GM12878 (cell line): ENCODE measurements around the gene NOC2L. TPM values are rescaled to one million over a fixed set of nuclear protein-coding genes. Genes with fewer than 3 reads are reported as not detected.

Experiments
- ATAC-seq: fragments of 200-7000 bp; cut with Tn5 transposase; 3 replicates; pipeline ENCODE4 v1.9.1; 2020; ENCODE audit warnings: mild to moderate bottlenecking, moderate library complexity
- BruUV-seq: library from RNA; stranded (reverse); fragments of 400-500 nt; replicated peaks from 2 replicates; lab custom pipeline; 2021; lab: Mats Ljungman, UMichigan
- CTCF ChIA-PET: fragments of 300-600 bp; sonication (Branson Sonifier 250); formaldehyde crosslinking; extraction: SDS; loops from one replicate; lab custom pipeline; 2021; ENCODE audit warnings: inconsistent platforms; lab: Yijun Ruan, JAX
- POLR2A ChIA-PET: fragments of 350-600 bp; formaldehyde crosslinking; extraction: SDS; loops from one replicate; lab custom pipeline; 2021; ENCODE audit warnings: inconsistent platforms; lab: Charles Lee
- RAD21 ChIA-PET: fragments of 300-600 bp; sonication (Branson Sonifier 250); formaldehyde crosslinking; loops from one replicate; lab custom pipeline; 2023; ENCODE audit warnings: antibody characterized with exemption; ENCODE audit not compliant: unreplicated experiment; lab: Charles Lee
- SMC1A ChIA-PET: fragments of 300-600 bp; sonication (Branson Sonifier 250); formaldehyde crosslinking; loops from one replicate; lab custom pipeline; 2023; ENCODE audit not compliant: unreplicated experiment, uncharacterized antibody; lab: Charles Lee
- DNase-seq: peaks from one replicate; pipeline ENCODE4 v3.0.0-alpha.2; 2011; ENCODE audit warnings: low read depth, low spot score
- FAIRE-seq: peaks from 3 replicates; lab custom pipeline; 2011; peaks lifted over from hg19 to GRCh38; lab: Jason Lieb, UNC
- H2AFZ ChIP-seq: 2 replicates; pipeline ENCODE4 v1.6.0; 2011; ENCODE audit warnings: low read depth, low read length, control low read depth; ENCODE audit not compliant: control insufficient read depth
- H3K27ac ChIP-seq: 2 replicates; pipeline ENCODE4 v1.5.1; 2011; ENCODE audit warnings: control low read depth; ENCODE audit not compliant: control insufficient read depth, insufficient read depth
- H3K27me3 ChIP-seq, 2 experiments: replicated peaks in 1 of 2; 2 replicates each; pipeline versions ENCODE4 v1.6.0 to v1.6.1; 2011; ENCODE audit warnings: low read length in 1 of 2; ENCODE audit not compliant: control insufficient read depth in 2 of 2, insufficient read depth in 2 of 2
- H3K36me3 ChIP-seq, 2 experiments: 2 replicates each; pipeline ENCODE4 v1.5.1; 2011; ENCODE audit warnings: low read length in 1 of 2; ENCODE audit not compliant: control insufficient read depth in 2 of 2, insufficient read depth in 2 of 2
- H3K4me1 ChIP-seq: 2 replicates; pipeline ENCODE4 v1.6.1; 2011; ENCODE audit warnings: mild to moderate bottlenecking, low read length, moderate library complexity, mixed read lengths; ENCODE audit not compliant: control insufficient read depth, insufficient read depth
- H3K4me2 ChIP-seq: 2 replicates; pipeline ENCODE4 v1.6.0; 2011; ENCODE audit warnings: control low read depth; ENCODE audit not compliant: control insufficient read depth, insufficient read depth
- H3K4me3 ChIP-seq: fragments of 200-600 bp; sonication (generic); 2 replicates; pipeline ENCODE4 v1.5.1; 2016
- H3K79me2 ChIP-seq: 2 replicates; pipeline ENCODE4 v1.6.0; 2011; ENCODE audit warnings: low read length; ENCODE audit not compliant: control insufficient read depth, insufficient read depth
- H3K9ac ChIP-seq: 2 replicates; pipeline ENCODE4 v1.8.0; 2011; ENCODE audit warnings: low read length, control low read depth, mixed read lengths; ENCODE audit not compliant: control insufficient read depth, insufficient read depth
- H3K9me3 ChIP-seq: replicated peaks from 3 replicates; pipeline ENCODE4 v1.5.1; 2011; ENCODE audit warnings: mild to moderate bottlenecking, low read length; ENCODE audit not compliant: control insufficient read depth, insufficient read depth
- H4K20me1 ChIP-seq: 2 replicates; pipeline ENCODE4 v1.6.0; 2011; ENCODE audit not compliant: control insufficient read depth, insufficient read depth
- MEF2B ChIP-seq: fragments of 450-650 bp; IDR thresholded peaks from 2 replicates; pipeline ENCODE4 v1.6.1; 2018; ENCODE audit warnings: mild to moderate bottlenecking, moderate library complexity; ENCODE audit not compliant: partially characterized antibody, poor library complexity, severe bottlenecking
- POLR2A ChIP-seq: IDR thresholded peaks from 2 replicates; pipeline ENCODE4 v1.6.1; 2011; ENCODE audit warnings: low read depth, mild to moderate bottlenecking, low read length
- YY1 ChIP-seq: IDR thresholded peaks from 2 replicates; pipeline ENCODE4 v1.6.1; 2011; ENCODE audit warnings: low read depth, mild to moderate bottlenecking, low read length
- WGBS: methylation state at CpG from one replicate; pipeline ENCODE4 v1.1.6; 2016; ENCODE audit warnings: low lambda C conversion rate; ENCODE audit not compliant: insufficient replicate concordance, insufficient coverage; ENCODE audit errors: missing lambda C conversion rate; 5-methylcytosine and 5-hydroxymethylcytosine counted together
- in situ Hi-C: fragments of 300-500 bp; cut with MboI; formaldehyde crosslinking; loops from 9 replicates; pipeline ENCODE4 v1.14.3; 2018; ENCODE audit warnings: mixed read lengths
- intact Hi-C: fragments of 100-400 bp; cut with micrococcal nuclease; formaldehyde crosslinking; loops from one replicate; pipeline ENCODE4 v1.14.2; 2022; ENCODE audit not compliant: unreplicated experiment
- polyA plus RNA-seq, 11 experiments: library from polyadenylated mRNA; depleted of rRNA in 4 of 11; unstranded in 6 of 11; stranded (reverse) in 5 of 11; fragments of >200 nt; fragmentation: Nextera tagmentation in 4 of 11; fragmentation: Illumina TruSeq in 1 of 11; extraction: Ambion mirVana in 4 of 11; extraction: Trizol in 1 of 11; gene quantifications; 1 replicate in 1 of 11; 2 replicates in 10 of 11; pipeline versions ENCODE4 v1.2.1 to v1.2.3, GENCODE V29; 2011 to 2016; ENCODE audit warnings: inconsistent platforms in 2 of 11, missing spikeins in 2 of 11, low read depth in 1 of 11
- total RNA-seq, 4 experiments: library from RNA; depleted of rRNA in 3 of 4; stranded (reverse); fragments of >200 nt in 3 of 4; fragmentation: Illumina TruSeq in 1 of 4; extraction: Trizol in 1 of 4; gene quantifications; 2 replicates each; pipeline versions ENCODE4 v1.2.1 to v1.2.3, GENCODE V29; 2013 to 2021
- TF ChIP-seq, protein P1 (sequence below): IDR thresholded peaks from 2 replicates; pipeline ENCODE4 v1.6.1; 2011; ENCODE audit warnings: borderline replicate concordance, low read depth, mild to moderate bottlenecking, moderate library complexity, mixed read lengths, low read length; ENCODE audit not compliant: insufficient read depth; ENCODE audit errors: extremely low read length
- TF ChIP-seq, protein P2 (sequence below): IDR thresholded peaks from 2 replicates; pipeline ENCODE4 v1.6.1; 2012; ENCODE audit warnings: mild to moderate bottlenecking, low read depth, low read length
- TF ChIP-seq, protein P3 (sequence below): IDR thresholded peaks from 2 replicates; pipeline ENCODE4 v1.6.1; 2012; ENCODE audit warnings: low read length, inconsistent platforms

Gene NOC2L
- total and polyA plus RNA-seq, 10 of the 15 experiments (the other 5 are each of a cell fraction or from before 2014, with no cell fraction given), result 1.3 to 171 (median 64.3) TPM

DNA sequence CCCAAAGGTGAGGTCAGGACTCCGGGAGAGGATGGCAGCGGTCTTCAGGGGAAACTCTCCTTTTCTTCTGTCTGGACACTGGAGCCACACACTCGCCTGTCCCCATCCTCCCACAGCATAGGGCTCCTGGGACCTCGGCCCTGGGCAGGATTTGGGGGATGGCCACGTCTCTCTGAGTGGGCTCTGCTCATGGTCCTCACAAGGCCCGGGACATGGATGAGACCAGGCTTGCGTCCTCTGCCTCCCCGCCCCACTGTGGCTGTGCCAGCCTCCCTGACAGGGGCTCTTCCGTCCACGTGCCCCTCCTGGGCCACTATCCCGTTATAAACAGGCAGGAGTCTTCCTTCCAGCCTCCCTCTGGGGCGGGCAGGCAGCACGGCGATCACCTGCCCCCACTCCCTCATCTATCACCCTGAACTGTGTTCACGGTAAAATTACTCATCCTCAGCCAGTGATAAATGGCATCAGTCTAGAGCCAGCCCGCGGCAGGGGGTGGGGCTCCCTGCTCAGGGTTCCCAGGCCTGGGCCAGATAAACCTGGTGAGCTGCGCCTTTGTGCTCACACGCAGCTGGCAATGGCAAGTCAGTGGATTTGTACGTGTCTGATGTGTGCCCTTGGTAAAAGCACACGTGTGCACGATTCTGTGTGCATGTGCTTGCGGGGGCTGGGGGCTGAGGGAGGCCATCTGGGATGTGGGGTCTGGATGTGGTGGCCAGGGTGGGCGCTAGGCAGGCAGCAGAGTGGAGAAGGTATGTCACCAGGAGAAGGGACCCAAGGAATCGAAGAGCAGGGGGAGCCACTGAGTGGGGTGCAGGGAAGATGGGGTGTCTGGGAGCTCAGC is 48.0 kb downstream of the NOC2L start:
- ATAC-seq (no peak), FAIRE-seq (no peak), DNase-seq (no peak)
- Histone ChIP-seq H2AFZ (no peak overlapping the region), H3K79me2 (no peaks in the 10 kb centered on the region), H3K9ac (no peak overlapping the region), H3K27ac (no peak overlapping the region), H3K27me3 (no peaks in the 10 kb centered on the region; a peak in 2 of 4 replicates), H3K4me2 (no peak overlapping the region), H3K9me3 (no peaks in the 10 kb centered on the region), H3K36me3 (no peaks in the 10 kb centered on the region), H3K4me3 (no peak overlapping the region), H4K20me1 (no peaks in the 10 kb centered on the region), H3K4me1 (no peaks in the 10 kb centered on the region; the same call in 1 of the 2 replicates)
- SMC1A ChIA-PET, result no interaction called here
- CTCF ChIA-PET, result no interaction called here
- no TSS peak for BruUV-seq
- in situ Hi-C loops (no loop called here), intact Hi-C loops (no loop called here)
- RAD21 ChIA-PET, result no interaction called here
- POLR2A ChIA-PET, result no interaction called here
- 46% methylated on average over 25 of the region's 25 CpGs for WGBS
- TF ChIP-seq, protein P1, sequence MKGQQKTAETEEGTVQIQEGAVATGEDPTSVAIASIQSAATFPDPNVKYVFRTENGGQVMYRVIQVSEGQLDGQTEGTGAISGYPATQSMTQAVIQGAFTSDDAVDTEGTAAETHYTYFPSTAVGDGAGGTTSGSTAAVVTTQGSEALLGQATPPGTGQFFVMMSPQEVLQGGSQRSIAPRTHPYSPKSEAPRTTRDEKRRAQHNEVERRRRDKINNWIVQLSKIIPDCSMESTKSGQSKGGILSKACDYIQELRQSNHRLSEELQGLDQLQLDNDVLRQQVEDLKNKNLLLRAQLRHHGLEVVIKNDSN, result no peak
- TF ChIP-seq MEF2B (no peak), YY1 (no peak), POLR2A (no peak)
- TF ChIP-seq, protein P2, sequence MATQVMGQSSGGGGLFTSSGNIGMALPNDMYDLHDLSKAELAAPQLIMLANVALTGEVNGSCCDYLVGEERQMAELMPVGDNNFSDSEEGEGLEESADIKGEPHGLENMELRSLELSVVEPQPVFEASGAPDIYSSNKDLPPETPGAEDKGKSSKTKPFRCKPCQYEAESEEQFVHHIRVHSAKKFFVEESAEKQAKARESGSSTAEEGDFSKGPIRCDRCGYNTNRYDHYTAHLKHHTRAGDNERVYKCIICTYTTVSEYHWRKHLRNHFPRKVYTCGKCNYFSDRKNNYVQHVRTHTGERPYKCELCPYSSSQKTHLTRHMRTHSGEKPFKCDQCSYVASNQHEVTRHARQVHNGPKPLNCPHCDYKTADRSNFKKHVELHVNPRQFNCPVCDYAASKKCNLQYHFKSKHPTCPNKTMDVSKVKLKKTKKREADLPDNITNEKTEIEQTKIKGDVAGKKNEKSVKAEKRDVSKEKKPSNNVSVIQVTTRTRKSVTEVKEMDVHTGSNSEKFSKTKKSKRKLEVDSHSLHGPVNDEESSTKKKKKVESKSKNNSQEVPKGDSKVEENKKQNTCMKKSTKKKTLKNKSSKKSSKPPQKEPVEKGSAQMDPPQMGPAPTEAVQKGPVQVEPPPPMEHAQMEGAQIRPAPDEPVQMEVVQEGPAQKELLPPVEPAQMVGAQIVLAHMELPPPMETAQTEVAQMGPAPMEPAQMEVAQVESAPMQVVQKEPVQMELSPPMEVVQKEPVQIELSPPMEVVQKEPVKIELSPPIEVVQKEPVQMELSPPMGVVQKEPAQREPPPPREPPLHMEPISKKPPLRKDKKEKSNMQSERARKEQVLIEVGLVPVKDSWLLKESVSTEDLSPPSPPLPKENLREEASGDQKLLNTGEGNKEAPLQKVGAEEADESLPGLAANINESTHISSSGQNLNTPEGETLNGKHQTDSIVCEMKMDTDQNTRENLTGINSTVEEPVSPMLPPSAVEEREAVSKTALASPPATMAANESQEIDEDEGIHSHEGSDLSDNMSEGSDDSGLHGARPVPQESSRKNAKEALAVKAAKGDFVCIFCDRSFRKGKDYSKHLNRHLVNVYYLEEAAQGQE, result no peak
- TF ChIP-seq, protein P3, sequence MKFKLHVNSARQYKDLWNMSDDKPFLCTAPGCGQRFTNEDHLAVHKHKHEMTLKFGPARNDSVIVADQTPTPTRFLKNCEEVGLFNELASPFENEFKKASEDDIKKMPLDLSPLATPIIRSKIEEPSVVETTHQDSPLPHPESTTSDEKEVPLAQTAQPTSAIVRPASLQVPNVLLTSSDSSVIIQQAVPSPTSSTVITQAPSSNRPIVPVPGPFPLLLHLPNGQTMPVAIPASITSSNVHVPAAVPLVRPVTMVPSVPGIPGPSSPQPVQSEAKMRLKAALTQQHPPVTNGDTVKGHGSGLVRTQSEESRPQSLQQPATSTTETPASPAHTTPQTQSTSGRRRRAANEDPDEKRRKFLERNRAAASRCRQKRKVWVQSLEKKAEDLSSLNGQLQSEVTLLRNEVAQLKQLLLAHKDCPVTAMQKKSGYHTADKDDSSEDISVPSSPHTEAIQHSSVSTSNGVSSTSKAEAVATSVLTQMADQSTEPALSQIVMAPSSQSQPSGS, result no peak
